UCSD-AML1 (cell line): ENCODE results near the gene C1QTNF6.

Experiments used
- DNase-seq: peaks from one replicate; lab custom pipeline; 2025; ENCODE audit not compliant: unreplicated experiment; lab: John Stamatoyannopoulos, UW

The C1QTNF6 gene

GRCh38 chr22:37193629-37194191 is 5.7 kb upstream of the C1QTNF6 start:
- DNase-seq = peak; percentile 77

GRCh38 chr22:37192741-37193140 is 4.7 kb upstream of the C1QTNF6 start:
- DNase-seq = no peak

GRCh38 chr22:37192204-37192603 is 4.2 kb upstream of the C1QTNF6 start:
- no peak for DNase-seq

GRCh38 chr22:37190262-37190780 is 2.3 kb upstream of the C1QTNF6 start:
- DNase-seq = no peak

- DNase-seq = no peak
These were observed 937 bp upstream of the C1QTNF6 start for GRCh38 chr22:37188901-37189466.

- no peak for DNase-seq
These were observed 526 bp downstream of the C1QTNF6 start for GRCh38 chr22:37187552-37187890.

GRCh38 chr22:37186997-37187522 is 987 bp downstream of the C1QTNF6 start:
- no peak for DNase-seq

DNA sequence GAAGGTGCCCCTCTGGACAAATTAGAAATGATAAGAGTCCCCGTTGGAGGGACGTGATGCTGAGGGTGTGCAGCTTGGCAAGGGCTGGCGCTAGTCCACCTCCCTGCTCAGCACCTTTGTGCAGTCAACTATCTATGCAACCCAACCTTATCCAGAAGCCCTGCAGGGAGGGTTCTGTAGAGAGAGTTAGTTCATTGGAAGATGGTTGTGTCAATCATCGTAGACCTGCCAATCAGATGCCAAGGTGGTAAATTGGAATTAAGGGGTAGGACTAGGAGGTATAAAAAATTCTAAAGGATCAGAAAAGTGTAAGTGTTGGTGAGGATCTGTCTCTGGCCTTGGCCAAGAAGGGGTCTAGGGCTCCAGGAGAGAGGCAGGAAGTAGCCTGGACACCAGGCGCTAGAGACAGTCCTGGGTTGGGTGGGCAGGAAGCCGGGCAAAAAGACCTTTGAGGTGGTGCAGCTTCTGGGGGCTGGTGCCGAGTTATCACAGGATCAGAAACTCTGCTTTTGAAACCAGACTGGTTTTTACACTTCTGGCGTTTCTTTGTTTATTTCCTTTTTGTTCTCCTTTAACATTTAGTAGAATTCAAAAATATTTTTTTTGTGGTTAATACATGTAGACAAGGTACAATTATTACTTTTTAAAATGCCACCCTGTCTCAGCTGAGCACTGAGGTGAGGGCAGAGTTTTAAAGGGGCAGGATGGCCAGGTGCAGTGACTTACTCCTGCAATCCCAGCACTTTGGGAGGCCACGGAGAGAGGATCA is 1.6 kb downstream of the C1QTNF6 start:
- DNase-seq = peak; percentile 48

DNA sequence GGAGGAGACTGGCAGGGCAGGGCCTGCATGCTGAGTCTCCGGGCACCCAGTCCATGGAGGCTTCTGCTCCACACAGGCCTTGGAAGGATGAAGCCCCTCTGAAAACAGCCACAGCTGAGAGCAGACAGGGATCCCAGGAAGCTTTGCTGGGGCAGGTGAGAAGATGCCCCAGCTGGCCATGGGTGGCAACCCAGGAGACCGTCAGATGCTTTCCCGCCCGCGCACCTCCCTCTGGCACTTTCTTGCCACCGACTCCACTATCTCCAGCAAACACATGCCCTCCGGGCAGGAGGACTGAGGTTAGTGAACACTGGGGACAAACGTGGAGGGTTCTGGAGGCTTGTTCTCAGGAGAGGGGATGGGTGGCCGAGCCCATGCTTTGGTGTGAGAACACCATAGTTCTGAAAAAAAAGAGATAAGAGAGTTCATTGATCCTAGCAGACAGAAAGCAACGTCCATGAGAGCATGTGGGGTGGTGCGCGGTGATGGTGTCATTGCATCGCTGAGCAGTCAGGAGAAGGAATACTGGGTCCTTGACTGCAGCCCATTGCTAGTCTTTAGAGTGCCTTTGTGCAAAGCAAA is 2.3 kb downstream of the C1QTNF6 start:
- DNase-seq = no peak

GRCh38 chr22:37184816-37185541 is 3.1 kb downstream of the C1QTNF6 start:
- DNase-seq = no peak

DNA sequence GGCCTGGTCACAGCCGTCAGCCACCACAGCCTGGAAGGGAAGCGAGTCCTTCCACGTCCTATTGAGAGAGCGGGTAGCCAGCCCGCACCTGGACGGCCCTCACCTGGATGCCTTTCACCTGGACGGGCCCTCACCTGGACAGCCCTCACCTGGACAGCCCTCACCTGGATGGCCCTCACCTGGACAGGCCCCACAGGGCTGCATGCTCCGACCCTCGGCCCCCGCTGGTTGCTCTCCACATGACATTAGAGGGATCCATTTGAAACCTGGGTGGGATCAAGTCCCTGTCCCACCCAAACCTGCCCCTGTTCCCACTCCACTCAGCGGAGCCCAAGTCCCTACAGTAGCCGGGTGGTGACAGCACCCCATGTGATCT is 3.7 kb downstream of the C1QTNF6 start:
- no peak for DNase-seq

- peak; percentile 29 for DNase-seq
These were observed 4.3 kb downstream of the C1QTNF6 start for GRCh38 chr22:37183432-37184379.

DNA sequence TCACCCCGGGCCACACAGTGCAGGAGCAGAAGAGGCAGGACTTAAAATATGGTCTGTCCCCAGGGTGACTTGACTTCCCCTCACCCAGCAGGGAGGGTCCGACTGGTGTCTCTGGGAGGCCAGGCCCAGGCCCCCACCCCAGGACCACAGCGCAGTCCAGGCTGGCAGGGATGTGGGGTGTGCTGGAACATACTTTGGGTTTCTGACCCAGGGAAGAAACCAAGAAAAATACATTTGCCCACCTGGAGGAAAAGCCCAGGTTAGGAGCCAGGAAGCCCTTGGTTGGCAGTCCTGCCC is 5.2 kb downstream of the C1QTNF6 start:
- DNase-seq = no peak

GRCh38 chr22:37182101-37182948 is 5.7 kb downstream of the C1QTNF6 start:
- no peak for DNase-seq

DNA sequence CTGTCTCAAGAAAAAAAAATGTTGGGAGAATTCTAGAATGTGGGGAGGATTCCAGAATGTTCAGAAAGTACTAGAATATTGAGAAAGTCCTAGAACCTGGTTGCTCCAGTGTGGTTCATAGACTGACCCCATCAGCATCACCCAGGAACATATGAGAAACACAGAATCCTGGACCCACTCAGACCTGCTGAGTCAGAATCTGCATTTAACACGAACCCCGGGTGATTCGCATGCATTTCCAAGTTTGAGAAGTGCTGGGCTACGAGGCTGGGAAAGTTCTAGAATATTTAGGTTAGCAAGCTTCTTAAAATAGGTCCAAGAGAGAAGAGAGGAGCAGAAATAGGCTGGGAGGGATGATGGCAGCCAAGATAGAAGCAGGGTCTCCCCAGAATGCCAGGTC is 6.4 kb downstream of the C1QTNF6 start:
- DNase-seq = no peak

DNA sequence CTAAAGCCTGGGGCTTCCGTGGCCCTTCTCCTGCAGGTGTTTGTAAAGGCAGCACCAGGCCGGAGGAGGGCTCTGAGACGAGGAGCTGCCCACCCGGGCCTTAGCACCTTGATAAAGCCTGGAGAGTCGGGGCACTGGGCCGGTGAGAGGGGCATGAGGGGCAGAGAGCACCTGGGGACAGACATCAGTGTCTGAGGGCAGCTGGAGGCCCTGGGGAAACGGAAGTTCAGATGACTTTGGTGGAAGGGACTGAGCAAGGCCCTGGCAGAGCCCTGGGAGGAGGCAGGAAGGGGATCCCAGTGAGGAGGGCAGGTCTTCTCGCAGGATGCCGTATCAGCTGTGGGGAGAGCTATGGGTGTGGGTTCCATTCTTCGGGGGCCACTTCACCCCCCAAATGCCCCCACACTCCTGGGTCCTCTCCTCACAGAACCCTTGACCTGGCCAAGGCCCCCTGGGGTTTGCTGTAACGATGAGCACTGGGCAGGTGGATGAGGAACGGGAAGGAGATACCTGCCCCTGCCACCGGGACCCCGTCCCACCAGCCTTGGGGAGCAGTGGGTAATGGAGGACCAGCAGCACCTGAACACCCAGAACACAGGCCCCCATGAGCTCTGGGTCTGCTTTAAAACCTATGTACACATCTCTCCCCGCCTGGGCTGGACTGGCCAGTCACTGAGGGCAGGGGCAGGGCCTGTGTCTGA is 7.4 kb downstream of the C1QTNF6 start:
- DNase-seq = no peak

DNA sequence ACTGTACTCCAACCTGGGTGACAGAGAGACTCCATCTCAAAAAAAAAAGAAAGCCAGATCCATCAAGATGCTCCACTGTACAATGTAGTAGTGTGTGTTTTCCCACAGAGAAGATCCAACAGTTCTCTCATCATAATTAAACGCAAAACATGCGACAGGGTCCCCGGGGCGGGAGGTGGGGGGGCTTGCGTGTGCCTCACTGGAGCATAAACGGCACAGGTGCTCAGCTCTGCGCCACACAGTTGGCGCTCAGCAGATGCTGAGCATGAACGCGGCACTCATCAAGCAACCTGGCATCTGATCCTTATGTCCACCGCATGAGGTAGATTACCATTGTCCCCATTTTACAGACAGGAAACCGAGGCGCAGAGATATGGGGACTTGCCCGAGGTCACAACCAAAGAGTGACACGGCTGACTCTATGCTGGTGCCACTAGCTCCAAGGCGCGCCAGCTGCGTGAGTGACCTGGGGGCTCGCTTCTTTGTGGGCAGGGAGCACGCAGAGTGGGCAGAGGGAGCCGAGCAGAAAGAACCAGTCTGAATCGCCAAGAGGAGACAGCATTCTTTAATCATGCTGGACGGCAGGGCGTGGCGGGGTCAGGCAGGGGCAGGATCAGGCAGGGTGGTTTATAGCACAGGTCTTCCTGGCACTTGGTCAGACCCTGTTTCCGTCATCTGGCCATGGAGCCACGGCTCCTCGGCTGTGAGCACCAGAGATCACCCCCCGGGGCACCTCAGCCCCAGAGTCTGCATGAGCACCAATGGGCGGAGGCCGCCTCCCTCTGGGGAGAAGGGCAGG is 8.2 kb downstream of the C1QTNF6 start:
- no peak for DNase-seq

- DNase-seq = no peak
These were observed 8.9 kb downstream of the C1QTNF6 start for GRCh38 chr22:37179126-37179470.
